Astrocyte of the spinal cord (primary cell): ENCODE data around the gene ADAMTS2.

Experiments used
- DNase-seq: peaks from one replicate; pipeline ENCODE4 v3.0.0; 2011; ENCODE audit warnings: low read depth, low spot score
- H3K4me3 ChIP-seq: 2 replicates; pipeline ENCODE4 v1.5.1; 2011; ENCODE audit warnings: low read depth, mild to moderate bottlenecking, low read length, moderate library complexity
- in situ Hi-C: cut with HindIII; loops from 2 replicates; pipeline ENCODE4 v1.10.0; 2017; ENCODE audit warnings: low sequenced_read_pairs
- TF ChIP-seq, protein P1 (sequence below): IDR thresholded peaks from 2 replicates; pipeline ENCODE4 v1.5.1; 2012; ENCODE audit warnings: low read depth, mild to moderate bottlenecking, low read length, inconsistent platforms

Gene ADAMTS2

GRCh38 chr5:179234563-179235135, 110.6 kb downstream of the ADAMTS2 start:
- no peak for DNase-seq
- no peak overlapping the region for H3K4me3 ChIP-seq
- TF ChIP-seq, protein P1, sequence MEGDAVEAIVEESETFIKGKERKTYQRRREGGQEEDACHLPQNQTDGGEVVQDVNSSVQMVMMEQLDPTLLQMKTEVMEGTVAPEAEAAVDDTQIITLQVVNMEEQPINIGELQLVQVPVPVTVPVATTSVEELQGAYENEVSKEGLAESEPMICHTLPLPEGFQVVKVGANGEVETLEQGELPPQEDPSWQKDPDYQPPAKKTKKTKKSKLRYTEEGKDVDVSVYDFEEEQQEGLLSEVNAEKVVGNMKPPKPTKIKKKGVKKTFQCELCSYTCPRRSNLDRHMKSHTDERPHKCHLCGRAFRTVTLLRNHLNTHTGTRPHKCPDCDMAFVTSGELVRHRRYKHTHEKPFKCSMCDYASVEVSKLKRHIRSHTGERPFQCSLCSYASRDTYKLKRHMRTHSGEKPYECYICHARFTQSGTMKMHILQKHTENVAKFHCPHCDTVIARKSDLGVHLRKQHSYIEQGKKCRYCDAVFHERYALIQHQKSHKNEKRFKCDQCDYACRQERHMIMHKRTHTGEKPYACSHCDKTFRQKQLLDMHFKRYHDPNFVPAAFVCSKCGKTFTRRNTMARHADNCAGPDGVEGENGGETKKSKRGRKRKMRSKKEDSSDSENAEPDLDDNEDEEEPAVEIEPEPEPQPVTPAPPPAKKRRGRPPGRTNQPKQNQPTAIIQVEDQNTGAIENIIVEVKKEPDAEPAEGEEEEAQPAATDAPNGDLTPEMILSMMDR: no peak
- in situ Hi-C loops: no loop called here

DNA sequence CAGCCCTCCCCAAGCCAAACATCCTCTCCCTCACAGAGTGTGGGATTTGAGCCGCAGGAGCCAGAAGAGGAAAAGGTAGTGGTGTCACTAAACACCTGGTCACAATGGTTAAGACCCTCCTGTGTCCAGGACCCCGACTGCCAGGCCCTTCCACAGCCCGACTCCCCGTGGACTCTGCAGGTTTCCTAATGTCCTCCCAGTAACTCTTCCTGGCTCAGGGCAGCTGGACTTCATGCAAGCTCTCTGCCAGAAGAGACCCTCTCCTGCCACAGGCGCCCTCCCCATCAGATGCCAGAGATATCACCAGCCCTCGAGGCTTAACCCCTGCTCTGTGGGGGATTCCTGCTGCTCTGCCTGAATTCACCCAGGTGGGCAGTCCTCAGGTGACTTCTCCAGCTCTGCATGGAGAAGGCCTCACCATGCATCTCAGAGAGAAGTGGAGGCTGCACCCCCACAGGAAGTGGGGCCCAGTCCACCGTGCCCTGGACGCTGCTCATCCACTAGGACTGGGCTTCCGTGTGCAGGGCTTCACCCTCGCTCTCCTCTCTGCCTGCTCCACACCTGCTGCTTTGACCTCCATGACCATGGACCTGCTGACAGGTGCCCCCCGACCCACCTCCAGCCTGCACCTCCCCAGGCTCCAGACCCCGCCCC, 111.2 kb downstream of the ADAMTS2 start:
- TF ChIP-seq, protein P1: no peak

GRCh38 chr5:179232091-179232735, 113.0 kb downstream of the ADAMTS2 start:
- no peak for DNase-seq
- TF ChIP-seq, protein P1: no peak
- no peak overlapping the region for H3K4me3 ChIP-seq
- in situ Hi-C loops: no loop called here

More for the DNA sequence above, 111.2 kb downstream of the ADAMTS2 start:
- no peak overlapping the region for H3K4me3 ChIP-seq
- DNase-seq: no peak
- in situ Hi-C loops: no loop called here

- no peak for DNase-seq
- H3K4me3 ChIP-seq: no peak overlapping the region
- in situ Hi-C loops: no loop called here
- TF ChIP-seq, protein P1: no peak
Measured at GRCh38 chr5:179231309-179231708, 114.0 kb downstream of the ADAMTS2 start.

GRCh38 chr5:179230061-179230461, 115.2 kb downstream of the ADAMTS2 start:
- DNase-seq: no peak
- TF ChIP-seq, protein P1: no peak
- H3K4me3 ChIP-seq: no peak overlapping the region
- in situ Hi-C loops: no loop called here

DNA sequence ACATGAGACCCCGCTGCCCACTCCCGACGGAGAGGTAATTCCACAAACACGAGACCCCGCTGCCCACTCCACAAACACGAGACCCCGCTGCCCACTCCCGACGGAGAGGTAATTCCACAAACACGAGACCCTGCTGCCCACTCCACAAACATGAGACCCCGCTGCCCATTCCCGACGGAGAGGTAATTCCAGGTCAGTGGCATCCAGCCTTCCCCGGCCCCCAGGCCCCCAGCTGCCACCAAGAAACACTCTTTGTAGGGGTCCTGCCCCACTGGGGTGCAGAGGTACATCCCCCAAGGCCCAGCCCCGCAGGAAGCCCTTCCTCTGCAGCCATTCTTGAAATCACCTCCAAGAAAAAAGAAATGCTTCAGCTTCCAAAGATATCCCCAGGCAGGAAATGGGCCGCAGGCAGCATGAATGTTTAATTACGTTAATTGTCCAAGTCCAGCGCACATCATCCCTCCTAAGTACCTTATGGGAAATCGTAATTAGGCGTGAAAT, 115.9 kb downstream of the ADAMTS2 start:
- TF ChIP-seq, protein P1: no peak
- no peak overlapping the region for H3K4me3 ChIP-seq
- no peak for DNase-seq
- in situ Hi-C loops: no loop called here
